HEK293 (cell line): ENCODE measurements around the gene TSC22D3.
A peak's percentile ranks its signal among the peaks of the same experiment; 100 is the strongest.
"Not testable (repeated sequence)": the region's sequence is repeated elsewhere in the genome, so short reads cannot be mapped to it uniquely, and the experiment has no call there.

ENCODE experiments used
- CTCF ChIA-PET: fragments of 350-600 bp; formaldehyde crosslinking; extraction: SDS; loops from one replicate; lab custom pipeline; 2021; ENCODE audit warnings: antibody characterized with exemption; lab: Yijun Ruan, JAX
- POLR2A ChIA-PET: fragments of 300-600 bp; formaldehyde crosslinking; extraction: SDS; loops from one replicate; lab custom pipeline; 2020; ENCODE audit warnings: antibody characterized with exemption, inconsistent platforms; lab: Yijun Ruan, JAX
- H3K27ac ChIP-seq: fragments of 200-500 bp; sonication (Bioruptor generic); 2 replicates; pipeline ENCODE4 v1.5.1; 2014; ENCODE audit warnings: low read depth, low read length, control low read depth, inconsistent platforms; ENCODE audit errors: extremely low read depth
- H3K36me3 ChIP-seq, 2 experiments: fragments of 200-500 bp in 1 of 2; sonication (Bioruptor generic) in 1 of 2; 1 replicate in 1 of 2; 2 replicates in 1 of 2; pipeline ENCODE4 v1.5.1; 2014 to 2017; ENCODE audit warnings: inconsistent platforms in 2 of 2, low read length in 2 of 2; ENCODE audit not compliant: control insufficient read depth in 2 of 2, insufficient read depth in 1 of 2
- H3K4me1 ChIP-seq: fragments of 200-500 bp; sonication (Bioruptor generic); 2 replicates; pipeline ENCODE4 v1.5.1; 2014; ENCODE audit warnings: mild to moderate bottlenecking, low read length, inconsistent platforms; ENCODE audit not compliant: control insufficient read depth, insufficient read depth
- H3K4me3 ChIP-seq: 2 replicates; pipeline ENCODE4 v1.5.1; 2011; ENCODE audit warnings: low read depth, mild to moderate bottlenecking, control low read depth, low read length, moderate library complexity
- H3K9me3 ChIP-seq: fragments of 200-500 bp; sonication (Bioruptor generic); 2 replicates; pipeline ENCODE4 v1.5.1; 2014; ENCODE audit warnings: low read depth, low read length, inconsistent platforms; ENCODE audit not compliant: control insufficient read depth, insufficient read depth
- GLI4 ChIP-seq: fragments of 450-650 bp; formaldehyde crosslinking; IDR thresholded peaks from 2 replicates; pipeline ENCODE4 v1.5.1; 2016; ENCODE audit warnings: missing biosample characterization, missing genetic modification characterization
- SETDB1 ChIP-seq: IDR thresholded peaks from one replicate; pipeline ENCODE4 v1.6.1; 2017; ENCODE audit warnings: mild to moderate bottlenecking, low read length, moderate library complexity, mixed read lengths; ENCODE audit not compliant: insufficient read length
- TRIM28 ChIP-seq: IDR thresholded peaks from 2 replicates; pipeline ENCODE4 v1.6.1; 2011; ENCODE audit warnings: low read length, control low read depth, borderline replicate concordance
- ZBTB1 ChIP-seq: fragments of 450-650 bp; formaldehyde crosslinking; IDR thresholded peaks from 2 replicates; pipeline ENCODE4 v1.5.1; 2016; ENCODE audit warnings: missing biosample characterization, missing genetic modification characterization
- ZBTB17 ChIP-seq: fragments of 450-650 bp; formaldehyde crosslinking; IDR thresholded peaks from 2 replicates; pipeline ENCODE4 v1.5.1; 2016; ENCODE audit warnings: missing biosample characterization, missing genetic modification characterization
- ZBTB48 ChIP-seq: fragments of 450-650 bp; formaldehyde crosslinking; IDR thresholded peaks from 2 replicates; pipeline ENCODE4 v1.5.1; 2016; ENCODE audit warnings: missing biosample characterization, missing genetic modification characterization
- ZBTB7A ChIP-seq: fragments of 450-650 bp; formaldehyde crosslinking; IDR thresholded peaks from 2 replicates; pipeline ENCODE4 v1.5.1; 2016; ENCODE audit warnings: low read depth, missing biosample characterization, missing genetic modification characterization
- ZNF266 ChIP-seq: fragments of 450-650 bp; formaldehyde crosslinking; IDR thresholded peaks from 2 replicates; pipeline ENCODE4 v1.5.1; 2016; ENCODE audit warnings: missing biosample characterization, missing genetic modification characterization, low read depth
- ZNF510 ChIP-seq: fragments of 450-650 bp; formaldehyde crosslinking; IDR thresholded peaks from 2 replicates; pipeline ENCODE4 v1.5.1; 2018; ENCODE audit warnings: mild to moderate bottlenecking, missing genetic modification characterization, missing biosample characterization; ENCODE audit not compliant: insufficient replicate concordance
- ZNF585B ChIP-seq: fragments of 450-650 bp; formaldehyde crosslinking; IDR thresholded peaks from 2 replicates; pipeline ENCODE4 v1.5.1; 2016; ENCODE audit warnings: missing biosample characterization, missing genetic modification characterization
- ZNF624 ChIP-seq: fragments of 450-650 bp; formaldehyde crosslinking; IDR thresholded peaks from 2 replicates; pipeline ENCODE4 v1.5.1; 2017; ENCODE audit warnings: missing biosample characterization, missing genetic modification characterization
- ZNF626 ChIP-seq: fragments of 450-650 bp; sonication (Bioruptor Pico); formaldehyde crosslinking; IDR thresholded peaks from 2 replicates; pipeline ENCODE4 v1.5.1; 2018; ENCODE audit warnings: missing biosample characterization, missing genetic modification characterization, inconsistent platforms
- ZNF629 ChIP-seq: fragments of 450-650 bp; formaldehyde crosslinking; IDR thresholded peaks from 2 replicates; pipeline ENCODE4 v1.5.1; 2017; ENCODE audit warnings: missing biosample characterization, missing genetic modification characterization
- ZNF664 ChIP-seq: fragments of 450-650 bp; formaldehyde crosslinking; IDR thresholded peaks from 2 replicates; pipeline ENCODE4 v1.5.1; 2016; ENCODE audit warnings: missing biosample characterization, missing genetic modification characterization
- ZSCAN16 ChIP-seq: fragments of 450-650 bp; formaldehyde crosslinking; IDR thresholded peaks from 2 replicates; pipeline ENCODE4 v1.5.1; 2016; ENCODE audit warnings: missing biosample characterization, missing genetic modification characterization
- TF ChIP-seq, protein P1 (sequence below): fragments of 450-650 bp; formaldehyde crosslinking; IDR thresholded peaks from 2 replicates; pipeline ENCODE4 v1.5.1; 2016; ENCODE audit warnings: missing biosample characterization, missing genetic modification characterization
- TF ChIP-seq, protein P2 (sequence below): fragments of 450-650 bp; formaldehyde crosslinking; conservative IDR thresholded peaks from 2 replicates; pipeline ENCODE4 v1.5.1; 2016; ENCODE audit warnings: low read depth, missing biosample characterization, missing genetic modification characterization
- TF ChIP-seq, protein P3 (sequence below): fragments of 450-650 bp; formaldehyde crosslinking; conservative IDR thresholded peaks from 2 replicates; pipeline ENCODE4 v1.5.1; 2016; ENCODE audit warnings: low read depth, missing biosample characterization, missing genetic modification characterization

TSC22D3 gene

DNA sequence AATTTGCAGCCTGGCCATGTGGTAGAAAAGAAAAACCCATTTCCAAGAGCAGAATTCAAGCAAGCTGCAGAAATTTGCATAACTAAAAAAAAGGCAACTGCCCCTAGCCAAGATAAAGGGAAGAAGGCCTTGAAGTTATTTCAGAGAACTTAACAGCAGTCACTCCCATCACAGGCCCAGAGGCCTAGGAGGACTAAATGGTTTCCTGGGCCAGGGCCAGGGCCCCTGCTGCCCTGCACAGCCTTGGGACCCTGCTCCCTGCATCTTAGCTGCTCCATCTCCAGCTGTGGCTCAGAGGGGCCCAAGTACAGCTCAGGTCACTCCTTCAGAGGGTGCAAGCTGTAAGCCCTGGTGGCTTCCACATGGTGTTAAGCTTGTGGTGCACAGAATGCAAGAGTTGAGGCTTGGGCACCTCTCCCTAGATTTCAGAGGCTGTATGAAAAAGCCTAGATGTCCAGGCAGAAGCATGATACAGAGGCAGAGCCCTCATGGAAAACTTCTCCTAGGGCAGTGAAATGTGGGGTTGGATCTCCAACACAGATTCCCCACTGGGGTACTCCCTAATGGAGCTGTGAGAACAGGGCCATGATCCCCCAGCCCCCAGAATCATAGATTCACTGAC, 43.4 kb upstream of the TSC22D3 start:
- CTCF ChIA-PET = no interaction called here
- Histone ChIP-seq H3K4me1 (no peaks in the 10 kb centered on the region), H3K27ac (no peak overlapping the region), H3K4me3 (no peak overlapping the region), H3K36me3 (no peaks in the 10 kb centered on the region), H3K9me3 (peaks cover 7% of the 10 kb centered on the region)
- TF ChIP-seq GLI4 (no peak), SETDB1 (peak; percentile 98), ZBTB7A (tag by site-specific recombination) (no peak), TRIM28 (peak; percentile 100), ZNF510 (tag by site-specific recombination) (peak; percentile 22), ZNF585B (tag by site-specific recombination) (peak; percentile 100), ZNF624 (no peak), ZBTB17 (no peak), ZSCAN16 (tag by site-specific recombination) (no peak), ZNF626 (tag by site-specific recombination) (peak; percentile 70; the same call in 1 of the 2 replicates), ZBTB48 (tag by site-specific recombination) (no peak)
- TF ChIP-seq, protein P1, sequence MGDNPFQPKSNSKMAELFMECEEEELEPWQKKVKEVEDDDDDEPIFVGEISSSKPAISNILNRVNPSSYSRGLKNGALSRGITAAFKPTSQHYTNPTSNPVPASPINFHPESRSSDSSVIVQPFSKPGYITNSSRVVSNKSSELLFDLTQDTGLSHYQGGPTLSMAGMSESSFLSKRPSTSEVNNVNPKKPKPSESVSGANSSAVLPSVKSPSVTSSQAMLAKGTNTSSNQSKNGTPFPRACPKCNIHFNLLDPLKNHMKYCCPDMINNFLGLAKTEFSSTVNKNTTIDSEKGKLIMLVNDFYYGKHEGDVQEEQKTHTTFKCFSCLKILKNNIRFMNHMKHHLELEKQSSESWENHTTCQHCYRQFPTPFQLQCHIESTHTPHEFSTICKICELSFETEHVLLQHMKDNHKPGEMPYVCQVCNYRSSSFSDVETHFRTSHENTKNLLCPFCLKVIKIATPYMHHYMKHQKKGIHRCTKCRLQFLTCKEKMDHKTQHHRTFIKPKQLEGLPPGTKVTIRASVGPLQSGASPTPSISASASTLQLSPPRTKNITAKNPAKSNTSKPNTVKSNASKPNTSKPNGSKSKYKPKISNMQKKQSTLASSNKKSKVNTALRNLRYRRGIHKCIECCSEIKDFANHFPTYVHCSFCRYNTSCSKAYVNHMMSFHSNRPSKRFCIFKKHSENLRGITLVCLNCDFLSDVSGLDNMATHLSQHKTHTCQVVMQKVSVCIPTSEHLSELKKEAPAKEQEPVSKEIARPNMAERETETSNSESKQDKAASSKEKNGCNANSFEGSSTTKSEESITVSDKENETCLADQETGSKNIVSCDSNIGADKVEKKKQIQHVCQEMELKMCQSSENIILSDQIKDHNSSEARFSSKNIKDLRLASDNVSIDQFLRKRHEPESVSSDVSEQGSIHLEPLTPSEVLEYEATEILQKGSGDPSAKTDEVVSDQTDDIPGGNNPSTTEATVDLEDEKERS = peak; percentile 57; the same call in 1 of the 2 replicates
- TF ChIP-seq, protein P2, sequence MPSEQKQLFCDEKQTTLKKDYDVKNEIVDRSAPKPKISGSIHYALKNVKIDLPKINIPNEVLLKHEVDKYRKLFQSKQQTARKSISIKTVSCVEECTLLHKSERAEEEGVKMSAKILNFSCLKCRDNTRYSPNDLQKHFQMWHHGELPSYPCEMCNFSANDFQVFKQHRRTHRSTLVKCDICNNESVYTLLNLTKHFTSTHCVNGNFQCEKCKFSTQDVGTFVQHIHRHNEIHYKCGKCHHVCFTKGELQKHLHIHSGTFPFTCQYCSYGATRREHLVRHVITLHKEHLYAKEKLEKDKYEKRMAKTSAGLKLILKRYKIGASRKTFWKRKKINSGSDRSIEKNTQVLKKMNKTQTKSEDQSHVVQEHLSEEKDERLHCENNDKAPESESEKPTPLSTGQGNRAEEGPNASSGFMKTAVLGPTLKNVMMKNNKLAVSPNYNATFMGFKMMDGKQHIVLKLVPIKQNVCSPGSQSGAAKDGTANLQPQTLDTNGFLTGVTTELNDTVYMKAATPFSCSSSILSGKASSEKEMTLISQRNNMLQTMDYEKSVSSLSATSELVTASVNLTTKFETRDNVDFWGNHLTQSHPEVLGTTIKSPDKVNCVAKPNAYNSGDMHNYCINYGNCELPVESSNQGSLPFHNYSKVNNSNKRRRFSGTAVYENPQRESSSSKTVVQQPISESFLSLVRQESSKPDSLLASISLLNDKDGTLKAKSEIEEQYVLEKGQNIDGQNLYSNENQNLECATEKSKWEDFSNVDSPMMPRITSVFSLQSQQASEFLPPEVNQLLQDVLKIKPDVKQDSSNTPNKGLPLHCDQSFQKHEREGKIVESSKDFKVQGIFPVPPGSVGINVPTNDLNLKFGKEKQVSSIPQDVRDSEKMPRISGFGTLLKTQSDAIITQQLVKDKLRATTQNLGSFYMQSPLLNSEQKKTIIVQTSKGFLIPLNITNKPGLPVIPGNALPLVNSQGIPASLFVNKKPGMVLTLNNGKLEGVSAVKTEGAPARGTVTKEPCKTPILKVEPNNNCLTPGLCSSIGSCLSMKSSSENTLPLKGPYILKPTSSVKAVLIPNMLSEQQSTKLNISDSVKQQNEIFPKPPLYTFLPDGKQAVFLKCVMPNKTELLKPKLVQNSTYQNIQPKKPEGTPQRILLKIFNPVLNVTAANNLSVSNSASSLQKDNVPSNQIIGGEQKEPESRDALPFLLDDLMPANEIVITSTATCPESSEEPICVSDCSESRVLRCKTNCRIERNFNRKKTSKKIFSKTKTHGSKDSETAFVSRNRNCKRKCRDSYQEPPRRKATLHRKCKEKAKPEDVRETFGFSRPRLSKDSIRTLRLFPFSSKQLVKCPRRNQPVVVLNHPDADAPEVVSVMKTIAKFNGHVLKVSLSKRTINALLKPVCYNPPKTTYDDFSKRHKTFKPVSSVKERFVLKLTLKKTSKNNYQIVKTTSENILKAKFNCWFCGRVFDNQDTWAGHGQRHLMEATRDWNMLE (tag by site-specific recombination) = no peak
- POLR2A ChIA-PET = no interaction called here

DNA sequence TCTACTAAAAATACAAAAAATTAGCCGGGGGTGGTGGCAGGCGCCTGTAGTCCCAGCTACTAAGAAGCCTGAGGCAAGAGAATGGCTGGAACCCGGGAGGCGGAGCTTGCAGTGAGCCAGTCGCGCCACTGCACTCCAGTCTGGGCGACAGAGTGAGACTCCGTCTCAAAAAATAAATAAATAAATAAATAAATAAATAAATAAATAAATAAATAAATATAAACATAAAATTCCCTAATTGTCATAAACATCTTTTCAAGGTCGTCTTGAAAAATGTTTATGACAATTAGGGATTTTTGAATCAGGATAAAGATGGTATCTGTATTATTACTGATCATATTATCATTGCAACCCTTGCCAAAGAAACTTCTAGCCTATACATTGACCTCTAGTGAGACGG, 34.5 kb upstream of the TSC22D3 start:
- CTCF ChIA-PET = interaction anchor here (0.5 kb wide), 1 partner anchor 144 kb away, joined by 3 read pairs; no protein-coding TSS in a partner anchor
- not testable (repeated sequence) for H3K4me1 ChIP-seq
- TF ChIP-seq ZNF266 (tag by site-specific recombination) (peak; percentile 74), ZNF664 (peak; percentile 56; the same call in 1 of the 2 replicates), ZBTB1 (tag by site-specific recombination) (0 out of 2 replicates have a peak, but pooled peaks have one; percentile 29), ZNF629 (tag by site-specific recombination) (0 out of 2 replicates have a peak, but pooled peaks have one; percentile 51)
- TF ChIP-seq, protein P3, sequence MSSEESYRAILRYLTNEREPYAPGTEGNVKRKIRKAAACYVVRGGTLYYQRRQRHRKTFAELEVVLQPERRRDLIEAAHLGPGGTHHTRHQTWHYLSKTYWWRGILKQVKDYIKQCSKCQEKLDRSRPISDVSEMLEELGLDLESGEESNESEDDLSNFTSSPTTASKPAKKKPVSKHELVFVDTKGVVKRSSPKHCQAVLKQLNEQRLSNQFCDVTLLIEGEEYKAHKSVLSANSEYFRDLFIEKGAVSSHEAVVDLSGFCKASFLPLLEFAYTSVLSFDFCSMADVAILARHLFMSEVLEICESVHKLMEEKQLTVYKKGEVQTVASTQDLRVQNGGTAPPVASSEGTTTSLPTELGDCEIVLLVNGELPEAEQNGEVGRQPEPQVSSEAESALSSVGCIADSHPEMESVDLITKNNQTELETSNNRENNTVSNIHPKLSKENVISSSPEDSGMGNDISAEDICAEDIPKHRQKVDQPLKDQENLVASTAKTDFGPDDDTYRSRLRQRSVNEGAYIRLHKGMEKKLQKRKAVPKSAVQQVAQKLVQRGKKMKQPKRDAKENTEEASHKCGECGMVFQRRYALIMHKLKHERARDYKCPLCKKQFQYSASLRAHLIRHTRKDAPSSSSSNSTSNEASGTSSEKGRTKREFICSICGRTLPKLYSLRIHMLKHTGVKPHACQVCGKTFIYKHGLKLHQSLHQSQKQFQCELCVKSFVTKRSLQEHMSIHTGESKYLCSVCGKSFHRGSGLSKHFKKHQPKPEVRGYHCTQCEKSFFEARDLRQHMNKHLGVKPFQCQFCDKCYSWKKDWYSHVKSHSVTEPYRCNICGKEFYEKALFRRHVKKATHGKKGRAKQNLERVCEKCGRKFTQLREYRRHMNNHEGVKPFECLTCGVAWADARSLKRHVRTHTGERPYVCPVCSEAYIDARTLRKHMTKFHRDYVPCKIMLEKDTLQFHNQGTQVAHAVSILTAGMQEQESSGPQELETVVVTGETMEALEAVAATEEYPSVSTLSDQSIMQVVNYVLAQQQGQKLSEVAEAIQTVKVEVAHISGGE (tag by site-specific recombination) = peak; percentile 82
- TF ChIP-seq, protein P2 (tag by site-specific recombination) = peak; percentile 92

More for the DNA sequence above, 34.5 kb upstream of the TSC22D3 start:
- H3K27ac ChIP-seq, POLR2A ChIA-PET, H3K9me3 ChIP-seq, H3K4me3 ChIP-seq, H3K36me3 ChIP-seq: not testable (repeated sequence)
